Smooth muscle cell (in vitro differentiated cells): ENCODE measurements around the gene SLC9A5. TPM values are rescaled to one million over a fixed set of nuclear protein-coding genes. Genes with fewer than 3 reads are reported as not detected.

ENCODE experiments used
- DNase-seq: peaks from one replicate; lab custom pipeline; 2025; ENCODE audit not compliant: unreplicated experiment; lab: John Stamatoyannopoulos, UW
- H2AFZ ChIP-seq: fragments of 200-600 bp; sonication (generic); 2 replicates; pipeline ENCODE4 v1.6.0; 2016; ENCODE audit warnings: antibody characterized with exemption, low read depth, mild to moderate bottlenecking
- H3F3A ChIP-seq: fragments of 200-600 bp; sonication (generic); 2 replicates; pipeline ENCODE4 v1.6.0; 2017; ENCODE audit warnings: antibody characterized with exemption, low read depth
- H3K27ac ChIP-seq: fragments of 200-600 bp; sonication (generic); 2 replicates; pipeline ENCODE4 v1.5.1; 2016; ENCODE audit warnings: low read depth, mild to moderate bottlenecking
- H3K27me3 ChIP-seq: fragments of 200-600 bp; sonication (generic); 2 replicates; pipeline ENCODE4 v1.6.1; 2016; ENCODE audit warnings: low read depth, mild to moderate bottlenecking
- H3K36me3 ChIP-seq: fragments of 200-600 bp; sonication (generic); 2 replicates; pipeline ENCODE4 v1.5.1; 2016; ENCODE audit warnings: low read depth
- H3K4me1 ChIP-seq: fragments of 200-600 bp; sonication (generic); 2 replicates; pipeline ENCODE4 v1.5.1; 2016; ENCODE audit warnings: low read depth
- H3K4me2 ChIP-seq: fragments of 200-600 bp; sonication (generic); 2 replicates; pipeline ENCODE4 v1.6.0; 2016; ENCODE audit warnings: mild to moderate bottlenecking
- H3K4me3 ChIP-seq: fragments of 200-600 bp; sonication (generic); 2 replicates; pipeline ENCODE4 v1.5.1; 2016; ENCODE audit warnings: mild to moderate bottlenecking
- H3K79me2 ChIP-seq: fragments of 200-600 bp; sonication (generic); 2 replicates; pipeline ENCODE4 v1.6.0; 2016; ENCODE audit warnings: low read depth, mild to moderate bottlenecking
- H3K9ac ChIP-seq: fragments of 200-600 bp; sonication (generic); 2 replicates; pipeline ENCODE4 v1.6.0; 2016; ENCODE audit warnings: low read depth
- H3K9me3 ChIP-seq: fragments of 200-600 bp; sonication (generic); replicated peaks from 2 replicates; pipeline ENCODE4 v1.5.1; 2016; ENCODE audit warnings: low read depth
- H4K20me1 ChIP-seq: fragments of 200-600 bp; sonication (generic); 2 replicates; pipeline ENCODE4 v1.6.0; 2016; ENCODE audit warnings: low read depth
- WGBS: methylation state at CpG from one replicate; pipeline ENCODE4 v1.1.7; 2016; ENCODE audit warnings: low lambda C conversion rate; 5-methylcytosine and 5-hydroxymethylcytosine counted together
- polyA plus RNA-seq: library from polyadenylated mRNA; unstranded; fragments of >200 nt; fragmentation: Nextera tagmentation; extraction: Ambion mirVana; gene quantifications from 2 replicates; pipeline ENCODE4 v1.2.1, GENCODE V29; 2016
- total RNA-seq: library from RNA; depleted of rRNA; stranded (reverse); fragments of >200 nt; gene quantifications from 2 replicates; pipeline ENCODE4 v1.2.3, GENCODE V29; 2014
- TF ChIP-seq, protein P1 (sequence below): fragments of 200-600 bp; sonication (generic); IDR thresholded peaks from 2 replicates; pipeline ENCODE4 v1.5.1; 2017; ENCODE audit warnings: borderline replicate concordance, mild to moderate bottlenecking, antibody characterized with exemption; ENCODE audit not compliant: insufficient read depth, poor library complexity, severe bottlenecking

SLC9A5 gene
- total and polyA plus RNA-seq, 2 experiments from 2014 or later = 2.1 to 9.1 TPM

DNA sequence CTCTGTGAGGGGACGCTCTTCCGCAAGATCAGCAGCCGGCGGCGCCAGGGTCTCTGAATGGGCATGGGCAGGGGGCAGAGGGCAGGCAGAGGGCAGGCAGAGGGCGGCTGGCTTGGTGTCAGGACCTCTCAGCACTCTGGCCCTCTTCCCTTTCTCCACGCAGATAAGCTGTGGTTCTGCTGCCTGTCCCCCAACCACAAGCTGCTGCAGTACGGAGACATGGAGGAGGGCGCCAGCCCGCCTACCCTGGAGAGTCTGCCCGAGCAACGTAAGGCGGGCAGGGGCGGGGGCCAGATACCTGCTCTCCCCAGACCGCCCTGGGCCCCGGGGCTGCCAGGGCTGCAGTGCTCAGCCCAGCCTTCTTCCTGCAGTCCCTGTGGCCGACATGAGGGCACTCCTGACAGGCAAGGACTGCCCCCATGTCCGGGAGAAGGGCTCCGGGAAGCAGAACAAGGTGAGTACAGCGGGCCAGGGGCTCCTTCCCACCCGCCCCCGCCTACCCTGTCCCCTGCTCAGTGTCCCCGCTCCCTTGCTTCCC, 45.8 kb upstream of the SLC9A5 start:
- H3K79me2 ChIP-seq = no peaks in the 10 kb centered on the region

DNA sequence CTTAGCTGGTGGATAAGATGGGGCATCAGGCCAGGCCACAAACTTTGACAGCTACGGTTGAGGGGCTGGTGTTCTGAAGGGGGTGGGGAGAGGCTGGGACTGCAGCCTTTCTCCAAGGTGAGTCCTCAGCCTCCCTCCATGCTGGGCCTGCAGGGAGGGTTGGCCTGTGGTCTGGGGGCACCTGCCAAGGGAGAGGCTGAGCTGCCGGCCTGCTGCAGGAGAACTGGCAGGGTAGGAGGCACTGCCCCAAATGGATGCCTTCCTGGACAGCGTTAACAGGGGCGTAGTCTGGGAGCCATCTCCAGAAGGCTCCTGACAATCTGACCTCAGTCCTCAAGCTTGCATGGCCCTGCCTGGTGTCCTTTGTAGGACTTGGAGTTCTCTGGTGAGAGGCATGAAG, 44.7 kb upstream of the SLC9A5 start:
- Histone ChIP-seq H3K36me3 (no peaks in the 10 kb centered on the region), H2AFZ (no peak overlapping the region), H3K79me2 (no peaks in the 10 kb centered on the region), H3K9ac (no peak overlapping the region), H3K9me3 (no peaks in the 10 kb centered on the region), H3F3A (no peaks in the 10 kb centered on the region), H3K4me2 (no peak overlapping the region), H3K27ac (no peak overlapping the region), H3K4me3 (no peak overlapping the region), H3K27me3 (no peaks in the 10 kb centered on the region), H4K20me1 (no peaks in the 10 kb centered on the region), H3K4me1 (no peaks in the 10 kb centered on the region)
- DNase-seq = no peak
- TF ChIP-seq, protein P1, sequence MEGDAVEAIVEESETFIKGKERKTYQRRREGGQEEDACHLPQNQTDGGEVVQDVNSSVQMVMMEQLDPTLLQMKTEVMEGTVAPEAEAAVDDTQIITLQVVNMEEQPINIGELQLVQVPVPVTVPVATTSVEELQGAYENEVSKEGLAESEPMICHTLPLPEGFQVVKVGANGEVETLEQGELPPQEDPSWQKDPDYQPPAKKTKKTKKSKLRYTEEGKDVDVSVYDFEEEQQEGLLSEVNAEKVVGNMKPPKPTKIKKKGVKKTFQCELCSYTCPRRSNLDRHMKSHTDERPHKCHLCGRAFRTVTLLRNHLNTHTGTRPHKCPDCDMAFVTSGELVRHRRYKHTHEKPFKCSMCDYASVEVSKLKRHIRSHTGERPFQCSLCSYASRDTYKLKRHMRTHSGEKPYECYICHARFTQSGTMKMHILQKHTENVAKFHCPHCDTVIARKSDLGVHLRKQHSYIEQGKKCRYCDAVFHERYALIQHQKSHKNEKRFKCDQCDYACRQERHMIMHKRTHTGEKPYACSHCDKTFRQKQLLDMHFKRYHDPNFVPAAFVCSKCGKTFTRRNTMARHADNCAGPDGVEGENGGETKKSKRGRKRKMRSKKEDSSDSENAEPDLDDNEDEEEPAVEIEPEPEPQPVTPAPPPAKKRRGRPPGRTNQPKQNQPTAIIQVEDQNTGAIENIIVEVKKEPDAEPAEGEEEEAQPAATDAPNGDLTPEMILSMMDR = no peak
- WGBS = 91% methylated on average over 4 of the region's 4 CpGs

More for the DNA sequence above, 45.8 kb upstream of the SLC9A5 start:
- TF ChIP-seq, protein P1 = no peak
- Histone ChIP-seq H3K9me3 (no peaks in the 10 kb centered on the region), H4K20me1 (peaks cover 8% of the 10 kb centered on the region), H2AFZ (no peak overlapping the region), H3K27ac (no peak overlapping the region), H3K4me3 (no peak overlapping the region), H3K9ac (no peak overlapping the region), H3K27me3 (no peaks in the 10 kb centered on the region), H3K36me3 (no peaks in the 10 kb centered on the region), H3F3A (no peaks in the 10 kb centered on the region), H3K4me2 (no peak overlapping the region), H3K4me1 (no peaks in the 10 kb centered on the region)
- DNase-seq = no peak
- 97% methylated on average over 17 of the region's 23 CpGs for WGBS

DNA sequence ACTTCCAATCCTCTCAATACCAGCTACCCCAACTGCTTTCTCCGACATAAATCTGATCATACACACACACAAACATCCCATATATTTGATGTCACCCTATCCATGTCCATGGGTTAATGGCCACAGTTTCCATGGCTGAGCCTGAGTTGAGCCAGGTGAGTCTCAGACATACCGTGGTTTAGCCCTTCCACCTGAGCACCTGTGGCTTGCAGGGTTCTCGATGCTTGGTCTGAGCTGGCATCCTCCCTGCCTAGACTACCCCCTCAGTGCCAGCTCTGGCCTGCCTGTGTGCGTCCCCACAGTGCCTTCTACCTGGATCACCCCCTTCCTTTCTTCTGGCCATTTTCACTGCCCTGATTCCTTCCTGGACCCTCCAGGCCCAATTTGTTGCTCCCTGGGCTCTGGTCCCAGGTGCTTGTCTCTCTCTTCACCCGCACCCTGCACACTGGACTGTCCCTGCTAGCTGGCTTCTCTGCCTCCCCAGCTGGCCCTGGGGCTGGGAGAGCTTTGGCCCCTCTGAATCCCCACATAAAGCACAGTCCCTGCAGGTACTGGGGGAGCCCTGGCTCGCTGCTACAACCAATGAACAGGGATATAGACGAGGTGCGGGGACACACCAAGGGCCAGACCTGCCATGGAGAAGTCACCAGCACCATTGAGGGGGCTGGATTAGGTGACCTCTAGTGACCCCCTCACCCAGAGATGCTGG, 42.5 kb upstream of the SLC9A5 start:
- Histone ChIP-seq H2AFZ (no peak overlapping the region), H3K4me3 (no peak overlapping the region), H3K79me2 (no peaks in the 10 kb centered on the region), H3K27me3 (no peaks in the 10 kb centered on the region), H3K9ac (no peak overlapping the region), H3K27ac (no peak overlapping the region), H3K4me2 (no peak overlapping the region), H3F3A (no peaks in the 10 kb centered on the region), H4K20me1 (no peaks in the 10 kb centered on the region), H3K36me3 (no peaks in the 10 kb centered on the region), H3K9me3 (no peaks in the 10 kb centered on the region), H3K4me1 (no peaks in the 10 kb centered on the region)
- WGBS = 94% methylated on average over 8 of the region's 8 CpGs
- DNase-seq = no peak
- TF ChIP-seq, protein P1 = no peak

DNA sequence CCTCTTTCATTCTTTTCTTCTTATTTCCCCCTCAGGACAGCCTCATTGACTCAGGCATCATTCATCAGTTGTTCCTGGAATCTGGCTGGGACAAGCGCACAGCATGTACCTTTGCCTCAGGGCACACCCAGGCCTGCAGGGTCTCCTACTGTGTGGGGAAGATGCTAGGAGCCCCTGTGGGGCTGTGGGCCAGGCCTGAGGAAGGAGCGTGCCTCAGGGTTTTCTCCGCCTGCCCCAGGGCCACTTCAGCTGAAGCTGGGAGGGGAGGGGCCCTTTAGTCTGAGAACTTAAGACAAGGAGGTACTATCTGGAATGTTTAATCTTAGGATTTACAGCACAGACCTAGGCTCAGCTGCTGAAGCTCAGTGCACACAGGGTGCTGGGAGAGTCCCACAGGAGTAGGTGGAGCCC, 41.9 kb upstream of the SLC9A5 start:
- 84% methylated on average over 3 of the region's 3 CpGs for WGBS
- H3F3A ChIP-seq = no peaks in the 10 kb centered on the region
- H3K4me1 ChIP-seq = no peaks in the 10 kb centered on the region
- no peak overlapping the region for H3K9ac ChIP-seq
- no peak for DNase-seq
- H3K27me3 ChIP-seq = no peaks in the 10 kb centered on the region
- no peak overlapping the region for H3K4me2 ChIP-seq
- no peak overlapping the region for H2AFZ ChIP-seq
- H3K79me2 ChIP-seq = no peaks in the 10 kb centered on the region
- H4K20me1 ChIP-seq = no peaks in the 10 kb centered on the region
- H3K9me3 ChIP-seq = no peaks in the 10 kb centered on the region
- TF ChIP-seq, protein P1 = no peak
- no peaks in the 10 kb centered on the region for H3K36me3 ChIP-seq
- H3K4me3 ChIP-seq = no peak overlapping the region
- H3K27ac ChIP-seq = no peak overlapping the region
